Measurements from ENCODE around the gene ERGIC3.

The ERGIC3 gene

GRCh38 chr20:35541783-35542662 is at the start of gene ERGIC3:
Gene ERGIC3 (plus strand): TSS chr20:35542078. CDS start chr20:35542098, 20 bp downstream.
- DNase-seq (ENCODE audit: low spot score) = peak; percentile 97

GRCh38 chr20:35492352-35492751 is 49.5 kb upstream of the ERGIC3 start:
- no peak for DNase-seq (ENCODE audit: low spot score)

GRCh38 chr20:35496481-35496880 is 45.4 kb upstream of the ERGIC3 start:
- DNase-seq (ENCODE audit: low spot score) = no peak

- DNase-seq (ENCODE audit: low spot score) = no peak
These were observed 44.6 kb upstream of the ERGIC3 start for GRCh38 chr20:35497320-35497719.

- DNase-seq (ENCODE audit: low spot score) = peak; percentile 83
These were observed 44.1 kb upstream of the ERGIC3 start for GRCh38 chr20:35497780-35498189.

GRCh38 chr20:35499271-35499670 is 42.6 kb upstream of the ERGIC3 start:
- no peak for DNase-seq (ENCODE audit: low spot score)

GRCh38 chr20:35502352-35502751 is 39.5 kb upstream of the ERGIC3 start:
- DNase-seq (ENCODE audit: low spot score) = no peak

- no peak for DNase-seq (ENCODE audit: low spot score)
These were observed 38.6 kb upstream of the ERGIC3 start for GRCh38 chr20:35503281-35503680.

GRCh38 chr20:35503841-35504561 is 37.9 kb upstream of the ERGIC3 start:
- DNase-seq (ENCODE audit: low spot score) = peak; percentile 50

GRCh38 chr20:35504751-35505150 is 37.1 kb upstream of the ERGIC3 start:
- DNase-seq (ENCODE audit: low spot score) = no peak

GRCh38 chr20:35506179-35506578 is 35.7 kb upstream of the ERGIC3 start:
- no peak for DNase-seq (ENCODE audit: low spot score)

GRCh38 chr20:35506872-35507638 is 34.8 kb upstream of the ERGIC3 start:
- DNase-seq (ENCODE audit: low spot score) = peak; percentile 32

- no peak for DNase-seq (ENCODE audit: low spot score)
These were observed 33.2 kb upstream of the ERGIC3 start for GRCh38 chr20:35508493-35509218.

GRCh38 chr20:35510951-35511735 is 30.7 kb upstream of the ERGIC3 start:
- no peak for DNase-seq (ENCODE audit: low spot score)

GRCh38 chr20:35511814-35512420 is 30.0 kb upstream of the ERGIC3 start:
- peak; percentile 65 for DNase-seq (ENCODE audit: low spot score)

GRCh38 chr20:35514371-35514932 is 27.4 kb upstream of the ERGIC3 start:
- DNase-seq (ENCODE audit: low spot score) = no peak

- DNase-seq (ENCODE audit: low spot score) = no peak
These were observed 26.5 kb upstream of the ERGIC3 start for GRCh38 chr20:35515341-35515740.

GRCh38 chr20:35515949-35516645 is 25.8 kb upstream of the ERGIC3 start:
- no peak for DNase-seq (ENCODE audit: low spot score)

- DNase-seq (ENCODE audit: low spot score) = no peak
These were observed 24.8 kb upstream of the ERGIC3 start for GRCh38 chr20:35517125-35517524.

Measured in Ammon's horn (tissue), 1 donor.